GM23338 (cell line): ENCODE data around the gene PDZD11. TPM values are rescaled to one million over a fixed set of nuclear protein-coding genes. Genes with fewer than 3 reads are reported as not detected.

ENCODE experiments used
- CREB1 ChIP-seq: fragments of 250-450 bp; sonication (Bioruptor Pico); IDR thresholded peaks from 2 replicates; pipeline ENCODE4 v1.5.0; 2020; ENCODE audit warnings: low read depth, mild to moderate bottlenecking, moderate library complexity
- JUNB ChIP-seq: IDR thresholded peaks from one replicate; pipeline ENCODE4 v1.6.1; 2016; ENCODE audit warnings: antibody characterized with exemption; ENCODE audit not compliant: unreplicated experiment
- POLR2AphosphoS5 ChIP-seq: IDR thresholded peaks from 2 replicates; pipeline ENCODE4 v1.6.1; 2016; ENCODE audit warnings: antibody characterized with exemption, low read depth
- STAT1 ChIP-seq: IDR thresholded peaks from one replicate; pipeline ENCODE4 v1.6.1; 2016; ENCODE audit warnings: antibody characterized with exemption; ENCODE audit not compliant: unreplicated experiment
- ZNF114 ChIP-seq: fragments of 250-450 bp; sonication (Bioruptor Pico); IDR thresholded peaks from 2 replicates; pipeline ENCODE4 v1.5.0; 2020; ENCODE audit warnings: mild to moderate bottlenecking, moderate library complexity
- ZNF331 ChIP-seq: fragments of 250-450 bp; sonication (Bioruptor Pico); IDR thresholded peaks from 2 replicates; pipeline ENCODE4 v1.5.0; 2020; ENCODE audit warnings: low read depth, mild to moderate bottlenecking, moderate library complexity
- polyA plus RNA-seq: library from polyadenylated mRNA; unstranded; fragments of >200 nt; fragmentation: Nextera tagmentation; extraction: Ambion mirVana; gene quantifications from 2 replicates; pipeline ENCODE4 v1.2.1, GENCODE V29; 2016
- total RNA-seq: library from RNA; depleted of rRNA; stranded (reverse); fragments of >200 nt; shearing (Covaris generic); gene quantifications from 2 replicates; pipeline ENCODE4 v1.2.3, GENCODE V29; 2014
- TF ChIP-seq, protein P1 (sequence below): fragments of 250-450 bp; sonication (Bioruptor Pico); IDR thresholded peaks from 2 replicates; pipeline ENCODE4 v1.5.0; 2020; ENCODE audit warnings: mild to moderate bottlenecking, moderate library complexity
- TF ChIP-seq, protein P2 (sequence below), 2 experiments: fragments of 200-600 bp in 1 of 2; sonication (generic) in 1 of 2; conservative IDR thresholded peaks; 2 replicates each; pipeline versions ENCODE4 v1.5.1 to v1.6.1; 2016 to 2017; ENCODE audit warnings: antibody characterized with exemption in 2 of 2, low read depth in 2 of 2, mild to moderate bottlenecking in 2 of 2, moderate library complexity in 1 of 2
- TF ChIP-seq, protein P3 (sequence below): IDR thresholded peaks from 2 replicates; pipeline ENCODE4 v1.6.1; 2016; ENCODE audit warnings: antibody characterized with exemption
- TF ChIP-seq, protein P4 (sequence below): IDR thresholded peaks from one replicate; pipeline ENCODE4 v1.6.1; 2018; ENCODE audit warnings: antibody characterized with exemption; ENCODE audit not compliant: unreplicated experiment

PDZD11 gene
- total and polyA plus RNA-seq, 2 experiments from 2014 or later = 30.2 to 67.6 TPM

DNA sequence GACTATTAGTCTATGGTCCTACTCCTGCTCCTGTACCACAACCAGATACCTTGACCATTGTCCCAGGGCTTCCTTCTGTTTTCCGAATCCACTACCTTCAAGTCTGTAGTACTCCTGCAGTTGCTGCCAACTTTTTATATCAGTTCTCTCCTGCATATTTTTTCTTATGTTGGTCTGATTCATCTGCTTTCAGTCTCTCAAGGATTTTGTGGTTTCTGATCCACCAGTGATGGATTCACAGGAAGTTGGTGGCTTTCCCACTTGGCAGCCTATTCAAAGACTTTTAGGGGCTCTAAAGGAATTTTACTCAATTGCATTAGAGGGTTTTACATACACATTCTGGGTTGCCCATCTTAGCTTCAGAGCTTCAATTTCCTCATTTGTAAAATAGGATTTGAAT is 23.8 kb upstream of the PDZD11 start (continued):
- TF ChIP-seq, protein P1, sequence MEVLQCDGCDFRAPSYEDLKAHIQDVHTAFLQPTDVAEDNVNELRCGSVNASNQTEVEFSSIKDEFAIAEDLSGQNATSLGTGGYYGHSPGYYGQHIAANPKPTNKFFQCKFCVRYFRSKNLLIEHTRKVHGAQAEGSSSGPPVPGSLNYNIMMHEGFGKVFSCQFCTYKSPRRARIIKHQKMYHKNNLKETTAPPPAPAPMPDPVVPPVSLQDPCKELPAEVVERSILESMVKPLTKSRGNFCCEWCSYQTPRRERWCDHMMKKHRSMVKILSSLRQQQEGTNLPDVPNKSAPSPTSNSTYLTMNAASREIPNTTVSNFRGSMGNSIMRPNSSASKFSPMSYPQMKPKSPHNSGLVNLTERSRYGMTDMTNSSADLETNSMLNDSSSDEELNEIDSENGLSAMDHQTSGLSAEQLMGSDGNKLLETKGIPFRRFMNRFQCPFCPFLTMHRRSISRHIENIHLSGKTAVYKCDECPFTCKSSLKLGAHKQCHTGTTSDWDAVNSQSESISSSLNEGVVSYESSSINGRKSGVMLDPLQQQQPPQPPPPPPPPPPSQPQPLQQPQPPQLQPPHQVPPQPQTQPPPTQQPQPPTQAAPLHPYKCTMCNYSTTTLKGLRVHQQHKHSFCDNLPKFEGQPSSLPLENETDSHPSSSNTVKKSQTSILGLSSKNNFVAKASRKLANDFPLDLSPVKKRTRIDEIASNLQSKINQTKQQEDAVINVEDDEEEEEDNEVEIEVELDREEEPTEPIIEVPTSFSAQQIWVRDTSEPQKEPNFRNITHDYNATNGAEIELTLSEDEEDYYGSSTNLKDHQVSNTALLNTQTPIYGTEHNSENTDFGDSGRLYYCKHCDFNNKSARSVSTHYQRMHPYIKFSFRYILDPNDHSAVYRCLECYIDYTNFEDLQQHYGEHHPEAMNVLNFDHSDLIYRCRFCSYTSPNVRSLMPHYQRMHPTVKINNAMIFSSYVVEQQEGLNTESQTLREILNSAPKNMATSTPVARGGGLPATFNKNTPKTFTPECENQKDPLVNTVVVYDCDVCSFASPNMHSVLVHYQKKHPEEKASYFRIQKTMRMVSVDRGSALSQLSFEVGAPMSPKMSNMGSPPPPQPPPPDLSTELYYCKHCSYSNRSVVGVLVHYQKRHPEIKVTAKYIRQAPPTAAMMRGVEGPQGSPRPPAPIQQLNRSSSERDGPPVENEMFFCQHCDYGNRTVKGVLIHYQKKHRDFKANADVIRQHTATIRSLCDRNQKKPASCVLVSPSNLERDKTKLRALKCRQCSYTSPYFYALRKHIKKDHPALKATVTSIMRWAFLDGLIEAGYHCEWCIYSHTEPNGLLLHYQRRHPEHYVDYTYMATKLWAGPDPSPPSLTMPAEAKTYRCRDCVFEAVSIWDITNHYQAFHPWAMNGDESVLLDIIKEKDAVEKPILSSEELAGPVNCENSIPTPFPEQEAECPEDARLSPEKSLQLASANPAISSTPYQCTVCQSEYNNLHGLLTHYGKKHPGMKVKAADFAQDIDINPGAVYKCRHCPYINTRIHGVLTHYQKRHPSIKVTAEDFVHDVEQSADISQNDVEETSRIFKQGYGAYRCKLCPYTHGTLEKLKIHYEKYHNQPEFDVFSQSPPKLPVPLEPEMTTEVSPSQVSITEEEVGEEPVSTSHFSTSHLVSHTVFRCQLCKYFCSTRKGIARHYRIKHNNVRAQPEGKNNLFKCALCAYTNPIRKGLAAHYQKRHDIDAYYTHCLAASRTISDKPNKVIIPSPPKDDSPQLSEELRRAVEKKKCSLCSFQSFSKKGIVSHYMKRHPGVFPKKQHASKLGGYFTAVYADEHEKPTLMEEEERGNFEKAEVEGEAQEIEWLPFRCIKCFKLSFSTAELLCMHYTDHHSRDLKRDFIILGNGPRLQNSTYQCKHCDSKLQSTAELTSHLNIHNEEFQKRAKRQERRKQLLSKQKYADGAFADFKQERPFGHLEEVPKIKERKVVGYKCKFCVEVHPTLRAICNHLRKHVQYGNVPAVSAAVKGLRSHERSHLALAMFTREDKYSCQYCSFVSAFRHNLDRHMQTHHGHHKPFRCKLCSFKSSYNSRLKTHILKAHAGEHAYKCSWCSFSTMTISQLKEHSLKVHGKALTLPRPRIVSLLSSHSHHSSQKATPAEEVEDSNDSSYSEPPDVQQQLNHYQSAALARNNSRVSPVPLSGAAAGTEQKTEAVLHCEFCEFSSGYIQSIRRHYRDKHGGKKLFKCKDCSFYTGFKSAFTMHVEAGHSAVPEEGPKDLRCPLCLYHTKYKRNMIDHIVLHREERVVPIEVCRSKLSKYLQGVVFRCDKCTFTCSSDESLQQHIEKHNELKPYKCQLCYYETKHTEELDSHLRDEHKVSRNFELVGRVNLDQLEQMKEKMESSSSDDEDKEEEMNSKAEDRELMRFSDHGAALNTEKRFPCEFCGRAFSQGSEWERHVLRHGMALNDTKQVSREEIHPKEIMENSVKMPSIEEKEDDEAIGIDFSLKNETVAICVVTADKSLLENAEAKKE (CRISPR knock-in tag) = no peak
- no peak for TF ChIP-seq CREB1 (CRISPR knock-in tag)
- TF ChIP-seq, protein P2, sequence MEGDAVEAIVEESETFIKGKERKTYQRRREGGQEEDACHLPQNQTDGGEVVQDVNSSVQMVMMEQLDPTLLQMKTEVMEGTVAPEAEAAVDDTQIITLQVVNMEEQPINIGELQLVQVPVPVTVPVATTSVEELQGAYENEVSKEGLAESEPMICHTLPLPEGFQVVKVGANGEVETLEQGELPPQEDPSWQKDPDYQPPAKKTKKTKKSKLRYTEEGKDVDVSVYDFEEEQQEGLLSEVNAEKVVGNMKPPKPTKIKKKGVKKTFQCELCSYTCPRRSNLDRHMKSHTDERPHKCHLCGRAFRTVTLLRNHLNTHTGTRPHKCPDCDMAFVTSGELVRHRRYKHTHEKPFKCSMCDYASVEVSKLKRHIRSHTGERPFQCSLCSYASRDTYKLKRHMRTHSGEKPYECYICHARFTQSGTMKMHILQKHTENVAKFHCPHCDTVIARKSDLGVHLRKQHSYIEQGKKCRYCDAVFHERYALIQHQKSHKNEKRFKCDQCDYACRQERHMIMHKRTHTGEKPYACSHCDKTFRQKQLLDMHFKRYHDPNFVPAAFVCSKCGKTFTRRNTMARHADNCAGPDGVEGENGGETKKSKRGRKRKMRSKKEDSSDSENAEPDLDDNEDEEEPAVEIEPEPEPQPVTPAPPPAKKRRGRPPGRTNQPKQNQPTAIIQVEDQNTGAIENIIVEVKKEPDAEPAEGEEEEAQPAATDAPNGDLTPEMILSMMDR (conservative IDR thresholded peaks at IDR 0.05; ENCODE audit: low read depth in 2 of 2) = no peak
- no peak for TF ChIP-seq POLR2AphosphoS5
- no peak for TF ChIP-seq ZNF114 (CRISPR knock-in tag)
- TF ChIP-seq, protein P3, sequence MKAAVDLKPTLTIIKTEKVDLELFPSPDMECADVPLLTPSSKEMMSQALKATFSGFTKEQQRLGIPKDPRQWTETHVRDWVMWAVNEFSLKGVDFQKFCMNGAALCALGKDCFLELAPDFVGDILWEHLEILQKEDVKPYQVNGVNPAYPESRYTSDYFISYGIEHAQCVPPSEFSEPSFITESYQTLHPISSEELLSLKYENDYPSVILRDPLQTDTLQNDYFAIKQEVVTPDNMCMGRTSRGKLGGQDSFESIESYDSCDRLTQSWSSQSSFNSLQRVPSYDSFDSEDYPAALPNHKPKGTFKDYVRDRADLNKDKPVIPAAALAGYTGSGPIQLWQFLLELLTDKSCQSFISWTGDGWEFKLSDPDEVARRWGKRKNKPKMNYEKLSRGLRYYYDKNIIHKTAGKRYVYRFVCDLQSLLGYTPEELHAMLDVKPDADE = no peak
- no peak for TF ChIP-seq JUNB
- TF ChIP-seq, protein P4, sequence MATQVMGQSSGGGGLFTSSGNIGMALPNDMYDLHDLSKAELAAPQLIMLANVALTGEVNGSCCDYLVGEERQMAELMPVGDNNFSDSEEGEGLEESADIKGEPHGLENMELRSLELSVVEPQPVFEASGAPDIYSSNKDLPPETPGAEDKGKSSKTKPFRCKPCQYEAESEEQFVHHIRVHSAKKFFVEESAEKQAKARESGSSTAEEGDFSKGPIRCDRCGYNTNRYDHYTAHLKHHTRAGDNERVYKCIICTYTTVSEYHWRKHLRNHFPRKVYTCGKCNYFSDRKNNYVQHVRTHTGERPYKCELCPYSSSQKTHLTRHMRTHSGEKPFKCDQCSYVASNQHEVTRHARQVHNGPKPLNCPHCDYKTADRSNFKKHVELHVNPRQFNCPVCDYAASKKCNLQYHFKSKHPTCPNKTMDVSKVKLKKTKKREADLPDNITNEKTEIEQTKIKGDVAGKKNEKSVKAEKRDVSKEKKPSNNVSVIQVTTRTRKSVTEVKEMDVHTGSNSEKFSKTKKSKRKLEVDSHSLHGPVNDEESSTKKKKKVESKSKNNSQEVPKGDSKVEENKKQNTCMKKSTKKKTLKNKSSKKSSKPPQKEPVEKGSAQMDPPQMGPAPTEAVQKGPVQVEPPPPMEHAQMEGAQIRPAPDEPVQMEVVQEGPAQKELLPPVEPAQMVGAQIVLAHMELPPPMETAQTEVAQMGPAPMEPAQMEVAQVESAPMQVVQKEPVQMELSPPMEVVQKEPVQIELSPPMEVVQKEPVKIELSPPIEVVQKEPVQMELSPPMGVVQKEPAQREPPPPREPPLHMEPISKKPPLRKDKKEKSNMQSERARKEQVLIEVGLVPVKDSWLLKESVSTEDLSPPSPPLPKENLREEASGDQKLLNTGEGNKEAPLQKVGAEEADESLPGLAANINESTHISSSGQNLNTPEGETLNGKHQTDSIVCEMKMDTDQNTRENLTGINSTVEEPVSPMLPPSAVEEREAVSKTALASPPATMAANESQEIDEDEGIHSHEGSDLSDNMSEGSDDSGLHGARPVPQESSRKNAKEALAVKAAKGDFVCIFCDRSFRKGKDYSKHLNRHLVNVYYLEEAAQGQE = no peak
- TF ChIP-seq ZNF331 (CRISPR knock-in tag) = no peak
- no peak for TF ChIP-seq STAT1
